ENCODE measurements around the gene NDUFA6. TPM values are rescaled to one million over a fixed set of nuclear protein-coding genes. Genes with fewer than 3 reads are reported as not detected.
"Not testable (repeated sequence)": the region's sequence is repeated elsewhere in the genome, so short reads cannot be mapped to it uniquely, and the experiment has no call there.

Gene NDUFA6
- total RNA-seq, 1 donor from 2014 or later: 65.9 TPM

DNA sequence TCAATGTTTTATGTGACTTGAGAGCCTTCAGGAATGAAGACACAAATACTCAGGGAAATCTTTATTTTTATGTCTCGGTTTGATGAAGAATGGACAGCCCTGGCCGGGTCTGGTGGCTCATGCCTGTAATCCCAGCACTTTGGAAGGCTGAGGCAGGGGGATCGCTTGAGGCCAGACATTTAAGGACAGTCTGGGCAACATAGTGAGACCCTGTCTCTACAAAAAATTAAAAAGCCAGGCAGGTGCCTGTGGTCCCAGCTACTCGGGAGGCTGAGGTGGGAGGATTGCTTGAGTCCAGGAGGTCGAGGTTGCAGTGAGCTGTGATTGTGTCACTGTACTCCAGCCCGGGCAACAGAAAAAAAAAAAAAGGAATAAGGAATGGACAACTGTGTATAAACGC is 19.1 kb downstream of the NDUFA6 start:
- not testable (repeated sequence) for DNase-seq (ENCODE audit: low read depth, low spot score)

DNA sequence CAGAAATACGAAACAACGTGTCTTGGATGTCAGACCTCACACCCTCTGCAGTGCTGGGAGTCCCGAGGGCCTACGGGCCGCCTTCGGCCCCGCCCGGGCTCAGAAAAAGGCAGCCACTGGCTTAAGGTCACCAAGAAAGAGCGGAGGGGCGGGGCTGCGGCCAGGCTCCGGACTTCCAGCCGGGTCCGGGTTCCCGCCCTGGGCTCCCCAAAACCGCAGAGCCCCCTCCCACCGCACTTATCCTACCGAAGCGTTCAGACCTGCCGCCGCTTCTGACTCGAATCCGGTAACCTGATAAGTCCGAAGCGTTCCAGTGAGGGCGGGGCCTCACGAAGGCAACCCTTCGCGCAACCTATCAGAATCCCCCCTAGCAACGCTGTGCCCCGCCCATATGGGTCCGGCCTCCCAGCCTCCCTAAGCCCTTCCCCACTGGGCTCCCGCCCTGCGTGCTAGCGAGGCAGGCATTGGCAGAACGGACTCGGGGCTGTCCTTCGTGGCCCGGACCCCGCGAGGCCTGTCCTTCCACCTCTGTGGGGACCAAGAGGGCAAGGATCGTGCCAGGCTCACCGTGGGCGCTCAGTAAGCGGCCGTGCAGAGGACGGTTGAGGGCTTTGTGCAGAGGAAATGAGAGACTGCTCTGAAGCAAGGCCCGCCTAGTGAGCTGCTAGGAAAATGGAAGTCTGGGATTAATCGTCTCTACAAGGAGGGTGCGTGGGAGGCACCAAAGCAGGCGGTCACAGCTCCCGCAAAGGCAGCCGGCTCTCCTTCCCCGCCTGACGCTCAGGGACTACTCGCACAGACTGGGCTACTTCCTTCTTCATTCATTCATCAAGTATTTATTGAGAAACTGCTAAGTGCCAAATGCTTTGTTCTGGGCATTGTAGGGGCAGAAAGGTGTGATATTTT is 19.8 kb downstream of the NDUFA6 start, which contains the start of gene NAGA:
Gene NAGA (minus strand): TSS at position 296 of the 906 bp plus-strand sequence. CDS start 515 bp downstream, outside the sequence.
- DNase-seq (ENCODE audit: low read depth, low spot score): peak; percentile 87

GRCh38 chr22:42069801-42070516 is 20.6 kb downstream of the NDUFA6 start:
- DNase-seq (ENCODE audit: low read depth, low spot score): no peak

DNA sequence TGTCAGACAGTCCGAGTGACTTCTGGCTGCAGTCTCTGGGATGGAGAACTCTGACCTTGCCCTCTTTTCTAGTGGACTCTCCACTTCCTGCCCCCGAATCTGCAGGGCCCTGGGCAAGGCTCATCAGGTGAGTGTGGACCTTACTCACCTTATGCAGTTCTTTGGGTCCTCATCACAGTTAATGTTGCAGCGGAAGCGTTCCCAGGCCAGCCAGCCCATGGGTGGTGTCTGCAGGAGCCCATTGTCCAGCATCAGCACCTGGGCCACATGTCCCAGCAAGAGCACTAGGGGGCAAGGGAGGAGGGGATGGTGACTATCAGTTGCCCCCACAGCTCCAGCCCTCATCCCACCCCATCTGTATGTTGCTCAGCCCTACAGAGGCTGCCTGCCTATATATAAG is 22.3 kb downstream of the NDUFA6 start:
- DNase-seq (ENCODE audit: low read depth, low spot score): no peak

DNA sequence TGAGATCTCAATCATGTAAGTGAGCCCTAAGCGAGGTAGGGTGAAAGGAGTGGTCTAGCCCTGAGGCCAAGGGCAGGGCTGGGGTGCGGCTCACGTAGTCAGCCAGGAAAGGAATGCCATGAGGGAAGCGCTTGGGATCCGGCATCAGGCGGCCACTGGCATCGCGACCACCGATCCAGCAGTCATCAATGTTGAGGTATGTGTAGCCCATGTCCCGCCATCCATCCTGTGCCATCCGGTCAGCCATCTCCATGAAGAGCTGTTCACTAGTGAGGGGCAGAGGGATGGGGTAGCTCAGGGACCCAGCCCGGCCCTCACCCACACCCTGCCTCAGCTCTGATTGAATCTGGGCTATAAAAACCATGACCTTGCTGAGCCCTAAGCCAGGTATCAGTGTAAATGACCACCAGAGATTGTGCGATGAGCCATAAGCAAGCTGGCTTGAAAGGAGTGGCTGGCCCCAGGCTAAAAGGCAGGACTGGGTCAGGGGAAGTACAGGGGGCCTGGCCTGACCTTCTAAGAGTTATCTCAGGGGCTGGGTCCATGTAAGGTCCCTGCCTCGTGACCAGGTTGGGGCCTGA is 22.8 kb downstream of the NDUFA6 start:
- DNase-seq (ENCODE audit: low read depth, low spot score): no peak

DNA sequence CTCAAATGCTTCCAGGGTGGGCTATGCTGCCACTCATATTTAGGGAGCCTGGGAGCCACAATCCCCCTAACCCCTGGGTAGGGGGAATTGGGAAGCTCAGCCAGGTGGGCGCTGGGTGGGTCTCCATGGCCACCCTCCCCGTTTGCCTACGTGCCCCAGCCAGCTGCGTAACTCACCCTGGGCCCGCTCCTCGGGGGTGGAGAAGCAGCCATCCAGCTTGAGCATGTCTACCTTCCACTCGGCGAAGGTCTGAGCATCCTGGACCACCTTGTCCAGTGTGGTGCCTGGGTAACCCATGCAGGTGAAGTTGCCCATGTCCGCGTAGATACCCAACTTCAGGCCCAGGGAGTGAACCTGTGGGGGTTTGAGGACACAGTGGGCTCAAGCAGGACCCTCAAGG is 23.6 kb downstream of the NDUFA6 start:
- no peak for DNase-seq (ENCODE audit: low read depth, low spot score)

DNA sequence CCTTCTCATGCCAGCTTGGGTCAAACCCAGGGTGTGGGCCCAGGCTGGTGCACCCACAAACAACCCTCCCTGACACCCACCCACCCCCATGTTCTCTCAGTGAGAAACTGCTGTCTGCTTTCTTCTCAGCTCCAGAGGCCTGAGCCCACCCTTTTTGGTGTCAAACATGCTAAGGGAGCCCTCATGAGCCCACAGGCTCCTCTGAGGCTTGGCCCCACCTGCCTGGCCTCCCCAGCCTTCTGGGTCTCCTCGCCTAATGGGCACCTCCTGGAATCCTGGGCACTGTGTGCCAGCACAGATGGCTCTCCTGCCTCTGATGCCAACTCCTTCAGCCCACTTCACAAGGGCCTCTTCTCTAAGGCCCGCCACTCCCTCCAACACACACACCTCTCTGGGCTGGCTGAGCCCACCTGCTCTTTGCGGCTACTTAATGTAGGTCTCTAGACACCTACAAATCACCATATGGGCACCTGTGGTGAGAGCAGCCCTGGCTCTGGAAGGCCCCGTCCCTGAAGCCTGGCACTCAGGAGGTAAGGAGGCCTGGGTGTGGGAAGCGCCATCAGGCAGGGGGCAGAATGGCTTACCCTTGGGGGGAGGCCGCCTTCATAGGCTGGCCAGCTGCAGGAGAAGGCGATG is 24.3 kb downstream of the NDUFA6 start:
- no peak for DNase-seq (ENCODE audit: low read depth, low spot score)

- no peak for DNase-seq (ENCODE audit: low read depth, low spot score)
Observed at GRCh38 chr22:42065438-42066125, 25.0 kb downstream of the NDUFA6 start.

DNA sequence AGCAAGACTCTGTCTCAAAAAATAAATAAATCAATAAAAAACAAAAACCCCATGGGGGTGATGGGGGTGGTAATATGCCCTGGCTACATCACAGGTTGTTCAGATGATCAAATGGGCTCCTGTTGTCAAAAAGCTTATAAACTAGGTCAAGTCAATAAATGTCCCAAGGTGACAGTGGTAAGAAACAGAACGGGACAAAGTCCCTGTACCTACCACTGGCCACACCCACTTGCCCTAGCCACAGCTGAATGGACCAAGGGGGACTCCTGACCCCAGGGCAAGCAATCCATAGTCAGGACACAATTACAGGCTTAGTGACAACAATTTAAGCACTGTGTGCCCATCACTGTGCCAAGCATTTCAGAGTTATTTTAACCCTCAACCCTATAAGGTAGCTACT is 25.9 kb downstream of the NDUFA6 start:
- no peak for DNase-seq (ENCODE audit: low read depth, low spot score)

- DNase-seq (ENCODE audit: low read depth, low spot score): no peak
Observed at GRCh38 chr22:42062506-42063170, 27.9 kb downstream of the NDUFA6 start.

- no peak for DNase-seq (ENCODE audit: low read depth, low spot score)
Observed at GRCh38 chr22:42061041-42061440, 29.5 kb downstream of the NDUFA6 start.

GRCh38 chr22:42060489-42060888 is 30.1 kb downstream of the NDUFA6 start:
- no peak for DNase-seq (ENCODE audit: low read depth, low spot score)

- no peak for DNase-seq (ENCODE audit: low read depth, low spot score)
Observed at GRCh38 chr22:42056757-42057511, 33.6 kb downstream of the NDUFA6 start.

- no peak for DNase-seq (ENCODE audit: low read depth, low spot score)
Observed at GRCh38 chr22:42052765-42053164, 37.8 kb downstream of the NDUFA6 start.

- no peak for DNase-seq (ENCODE audit: low read depth, low spot score)
Observed at GRCh38 chr22:42050641-42051180, 39.9 kb downstream of the NDUFA6 start.

- DNase-seq (ENCODE audit: low read depth, low spot score): no peak
Observed at GRCh38 chr22:42041784-42042183, 48.8 kb downstream of the NDUFA6 start.

- DNase-seq (ENCODE audit: low read depth, low spot score): no peak
Observed at GRCh38 chr22:42039271-42039670, 51.3 kb downstream of the NDUFA6 start.

All from pulmonary artery endothelial cell (primary cell).